Measurements from ENCODE around the gene SNX27. TPM values are rescaled to one million over a fixed set of nuclear protein-coding genes. Genes with fewer than 3 reads are reported as not detected.

SNX27 gene
- total and polyA plus RNA-seq, 5 donors from 2014 or later: 10.4 to 25.3 (median 11.8) TPM

DNA sequence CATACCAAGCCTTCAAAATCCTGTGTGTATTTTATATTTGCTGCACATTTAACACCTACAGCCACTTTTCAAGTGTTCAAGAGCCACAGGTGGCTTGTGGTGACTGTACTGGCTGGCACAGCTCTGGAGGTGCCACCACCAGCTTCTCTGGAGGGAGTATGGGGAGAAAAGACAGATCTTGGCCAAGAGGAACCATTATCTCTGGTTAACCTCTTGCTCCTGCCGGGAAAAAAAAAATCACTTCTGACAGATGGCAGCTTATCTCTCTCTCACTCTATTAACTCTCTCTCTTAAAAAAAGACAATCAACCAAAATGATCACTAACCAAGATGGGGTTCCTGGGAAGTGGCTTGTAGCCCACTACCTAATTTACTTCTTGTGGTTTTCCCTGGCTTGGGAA is 108.3 kb downstream of the SNX27 start:
- H3K4me1 ChIP-seq (ENCODE audit: control insufficient read depth, insufficient read depth, low read length, poor library complexity, severe bottlenecking): peaks cover 30% of the 10 kb centered on the region
- H3K4me3 ChIP-seq (ENCODE audit: low read depth, low read length): peak overlapping the region; percentile 81
- no peak for DNase-seq
- H3K27me3 Mint-ChIP-seq: peaks cover 90% of the 10 kb centered on the region
- no peaks in the 10 kb centered on the region for H3K36me3 ChIP-seq (ENCODE audit: control insufficient read depth, insufficient read depth, low read length)
- H3K4me1 Mint-ChIP-seq: peaks cover 0 to 41% (median 16%) of the 10 kb centered on the region in 4 donors
- peaks cover 50% of the 10 kb centered on the region for H3K27me3 ChIP-seq (ENCODE audit: control insufficient read depth, insufficient read depth, low read length)
- peak overlapping the region in 3 of 4 donors; percentile 4 to 84 (median 10) for H3K4me3 Mint-ChIP-seq
- no peaks in the 10 kb centered on the region for H3K36me3 Mint-ChIP-seq
- peak overlapping the region in 2 of 3 donors; percentile 2 to 59 for H3K27ac Mint-ChIP-seq
- H3K27ac ChIP-seq (ENCODE audit: insufficient read depth, low read length, poor library complexity, severe bottlenecking): no peak overlapping the region
- H3K9me3 ChIP-seq (ENCODE audit: control insufficient read depth in 2 of 2, low read length in 2 of 2): no peaks in the 10 kb centered on the region
- no peak for ATAC-seq (ENCODE audit: low read depth in 2 of 2)
- H3K9me3 Mint-ChIP-seq: peaks cover 0 to 6% (median 0%) of the 10 kb centered on the region in 7 donors

DNA sequence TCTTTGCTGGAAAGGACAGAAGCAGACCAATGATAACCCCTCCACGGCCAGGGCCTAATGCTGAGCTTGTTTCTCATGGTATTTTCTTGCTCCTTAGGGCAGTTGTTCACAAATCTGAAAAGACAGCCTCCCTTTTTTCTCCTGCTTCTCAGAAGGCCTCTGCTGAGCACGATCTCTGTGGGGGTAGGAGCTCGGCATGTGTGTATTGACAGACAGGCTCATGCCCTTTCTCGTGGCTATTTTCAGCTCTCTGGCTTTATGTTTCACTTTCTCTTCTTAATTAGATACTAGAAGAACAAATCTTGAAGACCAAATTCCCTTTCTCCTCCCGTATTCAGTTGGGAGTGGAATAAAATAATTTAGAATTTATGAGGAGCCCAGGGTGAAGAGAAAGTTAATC is 108.7 kb downstream of the SNX27 start:
- DNase-seq (peak in 1 of 3 donors; percentile 40), ATAC-seq (ENCODE audit: low read depth in 2 of 2) (no peak)
- H3K27ac Mint-ChIP-seq: peak overlapping the region; percentile 2 to 59 (median 23)
- H3K27me3 ChIP-seq (ENCODE audit: control insufficient read depth, insufficient read depth, low read length): peaks cover 48% of the 10 kb centered on the region
- H3K27me3 Mint-ChIP-seq: peaks cover 90% of the 10 kb centered on the region
- H3K4me3 Mint-ChIP-seq: peak overlapping the region; percentile 10 to 90 (median 81)
- peaks cover 0 to 6% (median 0%) of the 10 kb centered on the region in 7 donors for H3K9me3 Mint-ChIP-seq
- H3K36me3 Mint-ChIP-seq: no peaks in the 10 kb centered on the region
- peak overlapping the region; percentile 81 for H3K4me3 ChIP-seq (ENCODE audit: low read depth, low read length)
- no peaks in the 10 kb centered on the region for H3K36me3 ChIP-seq (ENCODE audit: control insufficient read depth, insufficient read depth, low read length)
- no peak overlapping the region for H3K27ac ChIP-seq (ENCODE audit: insufficient read depth, low read length, poor library complexity, severe bottlenecking)
- peaks cover 30% of the 10 kb centered on the region for H3K4me1 ChIP-seq (ENCODE audit: control insufficient read depth, insufficient read depth, low read length, poor library complexity, severe bottlenecking)
- peaks cover 0 to 39% (median 14%) of the 10 kb centered on the region in 4 donors for H3K4me1 Mint-ChIP-seq
- H3K9me3 ChIP-seq (ENCODE audit: control insufficient read depth in 2 of 2, low read length in 2 of 2): no peaks in the 10 kb centered on the region

DNA sequence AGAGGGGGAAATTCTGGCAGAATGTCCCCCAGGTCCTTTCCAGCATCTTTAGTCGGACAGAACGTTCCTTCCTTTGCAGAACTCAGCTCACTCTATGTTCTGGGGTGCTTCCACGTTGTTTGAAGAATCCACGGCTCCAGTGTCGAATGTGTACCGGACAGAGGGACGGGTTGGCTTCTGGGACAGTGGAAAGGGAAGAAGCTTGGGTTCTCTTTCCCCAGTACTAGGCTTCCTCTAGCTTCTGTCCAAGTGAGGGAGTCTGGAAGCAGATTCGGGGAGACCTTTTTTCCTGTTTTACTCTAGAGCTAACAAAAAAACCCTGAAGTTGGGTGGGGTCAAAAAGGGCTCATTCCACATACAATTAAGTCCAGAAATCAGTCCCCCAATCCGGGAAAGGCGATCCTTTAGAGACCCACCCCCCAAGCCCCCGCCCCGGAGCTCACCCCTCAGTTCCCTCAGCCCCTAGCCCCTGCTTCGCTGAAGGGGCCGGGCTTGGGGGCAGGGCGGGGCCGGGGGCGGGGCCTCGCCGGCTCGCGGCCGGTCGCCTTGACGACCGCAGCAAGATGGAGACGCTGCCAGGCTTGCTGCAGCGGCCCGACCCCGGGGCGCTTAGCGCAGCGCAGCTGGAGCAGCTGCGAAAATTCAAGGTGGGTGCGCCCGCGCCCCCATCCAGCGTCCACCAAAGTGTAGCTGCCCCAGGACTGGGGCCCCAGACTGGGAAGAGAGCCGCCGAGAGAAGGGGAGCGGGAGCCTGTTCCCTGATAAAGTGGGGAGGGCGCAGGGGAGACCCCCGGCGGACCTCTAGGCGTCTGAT is 109.3 kb downstream of the SNX27 start, which contains the start of gene RIIAD1:
Gene RIIAD1 (plus strand): TSS at position 549 of the 814 bp plus-strand sequence. CDS start 15 bp downstream, at position 564.
- peak within 1 kb of the TSS; percentile 2 to 59 (median 23) for H3K27ac Mint-ChIP-seq
- Histone ChIP-seq H3K27me3 (ENCODE audit: control insufficient read depth, insufficient read depth, low read length) (peaks cover 48% of the 10 kb centered on the region), H3K9me3 (ENCODE audit: control insufficient read depth in 2 of 2, low read length in 2 of 2) (no peaks in the 10 kb centered on the region), H3K36me3 (ENCODE audit: control insufficient read depth, insufficient read depth, low read length) (no peaks in the 10 kb centered on the region), H3K4me3 (ENCODE audit: low read depth, low read length) (peak within 1 kb of the TSS; percentile 81), H3K27ac (ENCODE audit: insufficient read depth, low read length, poor library complexity, severe bottlenecking) (no peak within 1 kb of the TSS), H3K4me1 (ENCODE audit: control insufficient read depth, insufficient read depth, low read length, poor library complexity, severe bottlenecking) (peaks cover 30% of the 10 kb centered on the region)
- DNase-seq (peak; percentile 40 to 57 (median 42)), ATAC-seq (ENCODE audit: low read depth in 2 of 2) (peak; percentile 73 to 83)
- H3K4me3 Mint-ChIP-seq: peak within 1 kb of the TSS; percentile 10 to 90 (median 81)
- H3K36me3 Mint-ChIP-seq: no peaks in the 10 kb centered on the region
- H3K27me3 Mint-ChIP-seq: peaks cover 90% of the 10 kb centered on the region
- H3K9me3 Mint-ChIP-seq: peaks cover 0 to 6% (median 0%) of the 10 kb centered on the region in 7 donors
- peaks cover 0 to 35% (median 13%) of the 10 kb centered on the region in 4 donors for H3K4me1 Mint-ChIP-seq

DNA sequence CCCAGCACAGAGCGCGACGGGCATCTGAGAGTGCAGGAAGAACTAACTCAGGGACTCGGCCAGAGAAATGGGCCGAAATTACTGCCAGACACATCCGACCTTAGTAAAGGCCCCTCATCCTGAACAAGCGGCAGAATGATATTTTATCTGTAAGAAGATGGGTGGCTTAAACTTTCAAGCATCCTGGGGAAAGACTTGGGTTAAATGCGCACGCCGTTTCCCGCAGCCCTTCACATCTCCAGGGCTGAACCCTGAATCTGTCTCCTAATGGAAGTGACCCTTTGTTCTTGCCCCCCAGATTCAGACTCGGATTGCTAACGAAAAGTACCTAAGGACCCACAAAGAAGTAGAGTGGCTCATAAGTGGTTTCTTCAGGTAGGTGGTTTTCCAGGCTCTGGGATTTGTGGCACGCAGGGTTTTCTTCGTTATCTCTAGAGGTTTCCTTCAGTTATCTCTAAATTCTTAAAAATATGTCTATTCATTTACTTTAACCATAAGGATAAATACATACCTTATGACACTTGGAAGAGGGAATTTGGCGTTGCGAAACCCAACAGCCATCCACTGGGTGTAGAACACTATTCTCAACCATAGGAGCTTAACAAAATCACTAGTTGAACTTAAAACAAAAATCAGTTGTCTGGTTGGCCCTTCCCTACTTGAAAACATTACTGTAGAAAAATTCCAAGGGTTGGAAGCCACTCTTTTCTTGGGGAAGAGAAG is 110.1 kb downstream of the SNX27 start:
- H3K4me1 Mint-ChIP-seq: peaks cover 0 to 32% (median 10%) of the 10 kb centered on the region in 4 donors
- peak overlapping the region; percentile 10 to 76 (median 65) for H3K4me3 Mint-ChIP-seq
- H3K27me3 Mint-ChIP-seq: peaks cover 88% of the 10 kb centered on the region
- Histone ChIP-seq H3K27me3 (ENCODE audit: control insufficient read depth, insufficient read depth, low read length) (peaks cover 48% of the 10 kb centered on the region), H3K4me3 (ENCODE audit: low read depth, low read length) (peak overlapping the region; percentile 2), H3K27ac (ENCODE audit: insufficient read depth, low read length, poor library complexity, severe bottlenecking) (no peak overlapping the region), H3K4me1 (ENCODE audit: control insufficient read depth, insufficient read depth, low read length, poor library complexity, severe bottlenecking) (peaks cover 25% of the 10 kb centered on the region), H3K36me3 (ENCODE audit: control insufficient read depth, insufficient read depth, low read length) (no peaks in the 10 kb centered on the region), H3K9me3 (ENCODE audit: control insufficient read depth in 2 of 2, low read length in 2 of 2) (no peaks in the 10 kb centered on the region)
- DNase-seq (no peak), ATAC-seq (ENCODE audit: low read depth in 2 of 2) (no peak)
- peaks cover 0 to 6% (median 0%) of the 10 kb centered on the region in 7 donors for H3K9me3 Mint-ChIP-seq
- no peak overlapping the region for H3K27ac Mint-ChIP-seq
- no peaks in the 10 kb centered on the region for H3K36me3 Mint-ChIP-seq

GRCh38 chr1:151723726-151724370 is 112.0 kb downstream of the SNX27 start:
- peaks cover 20% of the 10 kb centered on the region for H3K4me1 ChIP-seq (ENCODE audit: control insufficient read depth, insufficient read depth, low read length, poor library complexity, severe bottlenecking)
- peaks cover 39% of the 10 kb centered on the region for H3K27me3 ChIP-seq (ENCODE audit: control insufficient read depth, insufficient read depth, low read length)
- H3K4me3 ChIP-seq (ENCODE audit: low read depth, low read length): no peak overlapping the region
- H3K4me3 Mint-ChIP-seq: no peak overlapping the region
- no peak overlapping the region for H3K27ac ChIP-seq (ENCODE audit: insufficient read depth, low read length, poor library complexity, severe bottlenecking)
- no peak for ATAC-seq (ENCODE audit: low read depth in 2 of 2)
- H3K36me3 Mint-ChIP-seq: no peaks in the 10 kb centered on the region
- no peak for DNase-seq
- H3K36me3 ChIP-seq (ENCODE audit: control insufficient read depth, insufficient read depth, low read length): no peaks in the 10 kb centered on the region
- H3K27me3 Mint-ChIP-seq: peaks cover 87% of the 10 kb centered on the region
- H3K4me1 Mint-ChIP-seq: peaks cover 0 to 22% (median 7%) of the 10 kb centered on the region in 4 donors
- no peaks in the 10 kb centered on the region for H3K9me3 ChIP-seq (ENCODE audit: control insufficient read depth in 2 of 2, low read length in 2 of 2)
- H3K9me3 Mint-ChIP-seq: peaks cover 0 to 2% (median 0%) of the 10 kb centered on the region in 7 donors
- H3K27ac Mint-ChIP-seq: no peak overlapping the region

DNA sequence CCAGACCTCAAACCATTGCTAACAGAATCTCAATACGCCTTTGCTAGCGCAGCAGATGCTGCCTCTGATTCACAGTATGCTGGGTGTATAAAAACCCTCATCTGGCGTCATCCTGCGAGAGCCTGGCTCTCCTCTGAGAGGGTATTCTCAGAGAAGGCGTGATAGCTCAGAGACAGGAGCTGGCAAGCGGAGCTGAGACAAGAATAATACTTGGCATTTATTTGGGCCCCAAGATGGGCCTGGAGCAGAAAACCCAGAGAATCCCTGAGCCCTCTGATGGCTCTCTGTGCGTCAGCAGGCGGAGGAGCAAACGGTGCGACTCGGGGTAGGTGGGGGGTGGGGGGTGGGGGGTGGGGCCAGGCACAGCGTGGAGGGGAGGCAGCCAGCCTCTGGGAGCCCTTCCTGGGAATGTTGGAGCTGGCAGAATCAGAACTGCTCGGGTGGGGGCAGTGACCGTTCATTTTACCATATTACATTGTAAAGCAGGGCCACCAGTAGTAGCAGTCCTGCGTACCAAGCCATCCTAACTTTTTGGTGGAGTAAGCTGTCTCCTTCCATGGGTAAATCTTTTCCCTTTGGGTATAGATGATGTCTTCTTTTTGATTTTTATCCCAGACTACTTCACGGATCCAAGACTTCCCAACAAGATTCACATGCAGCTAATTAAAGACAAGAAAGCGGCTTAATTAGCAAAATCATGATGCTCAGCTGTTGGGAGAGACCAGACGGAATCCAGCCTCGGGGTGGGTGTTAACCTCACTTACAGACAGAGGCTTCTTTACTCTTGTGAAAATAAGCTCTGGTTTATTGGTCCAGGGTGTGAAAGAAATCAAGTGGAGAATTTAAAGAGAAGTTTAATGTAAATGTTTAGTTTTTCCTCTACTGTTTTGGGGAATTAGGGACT is 116.6 kb downstream of the SNX27 start:
- Histone ChIP-seq H3K36me3 (ENCODE audit: control insufficient read depth, insufficient read depth, low read length) (no peaks in the 10 kb centered on the region), H3K9me3 (ENCODE audit: control insufficient read depth in 2 of 2, low read length in 2 of 2) (no peaks in the 10 kb centered on the region), H3K27me3 (ENCODE audit: control insufficient read depth, insufficient read depth, low read length) (peaks cover 26% of the 10 kb centered on the region), H3K4me3 (ENCODE audit: low read depth, low read length) (no peak overlapping the region), H3K4me1 (ENCODE audit: control insufficient read depth, insufficient read depth, low read length, poor library complexity, severe bottlenecking) (no peaks in the 10 kb centered on the region), H3K27ac (ENCODE audit: insufficient read depth, low read length, poor library complexity, severe bottlenecking) (no peak overlapping the region)
- DNase-seq (no peak), ATAC-seq (ENCODE audit: low read depth in 2 of 2) (no peak)
- Mint-ChIP-seq H3K4me3 (no peak overlapping the region), H3K9me3 (peaks cover 0 to 1% (median 0%) of the 10 kb centered on the region in 7 donors), H3K27me3 (peaks cover 81% of the 10 kb centered on the region), H3K4me1 (no peaks in the 10 kb centered on the region), H3K36me3 (no peaks in the 10 kb centered on the region), H3K27ac (no peak overlapping the region)

All from CD4-positive, CD25-positive, alpha-beta regulatory T cell (primary cell).